ENCODE measurements around the gene AP3S2. TPM values are rescaled to one million over a fixed set of nuclear protein-coding genes. Genes with fewer than 3 reads are reported as not detected.

Gene AP3S2
- polyA plus RNA-seq, 3 donors, result 30.8 to 41.2 (median 32.4) TPM

- WGBS (ENCODE audit: insufficient coverage), result 58% methylated on average over 9 of the region's 15 CpGs
- Histone ChIP-seq H3K27ac (ENCODE audit: low read depth in 1 of 2, low read length in 2 of 2) (peak overlapping the region; percentile 36 to 78), H3K79me2 (ENCODE audit: insufficient read depth, low read length) (no peaks in the 10 kb centered on the region), H3K36me3 (replicated peaks in 1 of 2; ENCODE audit: control insufficient read depth in 1 of 2, insufficient read depth in 2 of 2, low read length in 2 of 2) (peaks cover 24 to 31% of the 10 kb centered on the region in 2 donors), H3K4me1 (ENCODE audit: control insufficient read depth in 1 of 2, insufficient read depth in 2 of 2, low read length in 2 of 2) (peaks cover 28 to 43% of the 10 kb centered on the region in 2 donors), H3K27me3 (ENCODE audit: control insufficient read depth in 2 of 2, insufficient read depth in 2 of 2, low read length in 2 of 2) (peaks cover 0 to 2% of the 10 kb centered on the region in 2 donors), H3K4me2 (replicated peaks; ENCODE audit: extremely low read depth, low read length, poor library complexity, severe bottlenecking) (peak overlapping the region; percentile 38), H4K20me1 (ENCODE audit: insufficient read depth, low read length) (peaks cover 37% of the 10 kb centered on the region), H2AFZ (ENCODE audit: insufficient read depth, low read depth, low read length, poor library complexity, severe bottlenecking) (no peak overlapping the region), H3K4me3 (replicated peaks in 1 of 3; ENCODE audit: low read depth in 2 of 3, low read length in 3 of 3) (peak overlapping the region in 1 of 3 experiments; percentile 39), H3K9me3 (replicated peaks in 1 of 2; ENCODE audit: control insufficient read depth in 1 of 2, insufficient read depth in 1 of 2, low read length in 2 of 2) (no peaks in the 10 kb centered on the region), H3K9ac (ENCODE audit: insufficient read depth, low read length, poor library complexity, severe bottlenecking) (no peak overlapping the region)
- Mint-ChIP-seq H3K9me3 (no peaks in the 10 kb centered on the region), H3K4me1 (peaks cover 37% of the 10 kb centered on the region), H3K36me3 (peaks cover 21 to 31% of the 10 kb centered on the region in 2 donors), H3K27me3 (ENCODE audit: low read depth in 3 of 3) (peaks cover 2 to 7% (median 6%) of the 10 kb centered on the region in 3 donors), H3K4me3 (peak overlapping the region; percentile 11 to 62), H3K27ac (peak overlapping the region; percentile 84 to 96 (median 94))
- TF ChIP-seq, protein P1, sequence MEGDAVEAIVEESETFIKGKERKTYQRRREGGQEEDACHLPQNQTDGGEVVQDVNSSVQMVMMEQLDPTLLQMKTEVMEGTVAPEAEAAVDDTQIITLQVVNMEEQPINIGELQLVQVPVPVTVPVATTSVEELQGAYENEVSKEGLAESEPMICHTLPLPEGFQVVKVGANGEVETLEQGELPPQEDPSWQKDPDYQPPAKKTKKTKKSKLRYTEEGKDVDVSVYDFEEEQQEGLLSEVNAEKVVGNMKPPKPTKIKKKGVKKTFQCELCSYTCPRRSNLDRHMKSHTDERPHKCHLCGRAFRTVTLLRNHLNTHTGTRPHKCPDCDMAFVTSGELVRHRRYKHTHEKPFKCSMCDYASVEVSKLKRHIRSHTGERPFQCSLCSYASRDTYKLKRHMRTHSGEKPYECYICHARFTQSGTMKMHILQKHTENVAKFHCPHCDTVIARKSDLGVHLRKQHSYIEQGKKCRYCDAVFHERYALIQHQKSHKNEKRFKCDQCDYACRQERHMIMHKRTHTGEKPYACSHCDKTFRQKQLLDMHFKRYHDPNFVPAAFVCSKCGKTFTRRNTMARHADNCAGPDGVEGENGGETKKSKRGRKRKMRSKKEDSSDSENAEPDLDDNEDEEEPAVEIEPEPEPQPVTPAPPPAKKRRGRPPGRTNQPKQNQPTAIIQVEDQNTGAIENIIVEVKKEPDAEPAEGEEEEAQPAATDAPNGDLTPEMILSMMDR (IDR thresholded peaks at IDR 0.05), result no peak
- intact Hi-C loops (cut with micrococcal nuclease), result loop anchor here in 1 of 2 donors (2.0 to 5.0 kb wide), 2 partner anchors 39 to 65 kb away; no protein-coding TSS in a partner anchor
- peak; percentile 79 to 88 (median 81) for DNase-seq
Measured at GRCh38 chr15:89781891-89782618, 111.7 kb downstream of the AP3S2 start.

- H3K4me3 Mint-ChIP-seq, result peak overlapping the region in 1 of 2 donors; percentile 70
- intact Hi-C loops (cut with micrococcal nuclease), result loop anchor here in 1 of 2 donors (2.0 to 5.0 kb wide), 2 partner anchors 40 to 66 kb away; no protein-coding TSS in a partner anchor
- peak overlapping the region; percentile 38 for H3K4me2 ChIP-seq (replicated peaks; ENCODE audit: extremely low read depth, low read length, poor library complexity, severe bottlenecking)
Measured at GRCh38 chr15:89781055-89781454, 112.7 kb downstream of the AP3S2 start.

More at GRCh38 chr15:89781055-89781454, 112.7 kb downstream of the AP3S2 start:
- peaks cover 0 to 6% of the 10 kb centered on the region in 2 donors for H3K27me3 ChIP-seq (ENCODE audit: control insufficient read depth in 2 of 2, insufficient read depth in 2 of 2, low read length in 2 of 2)
- peak overlapping the region in 1 of 3 experiments; percentile 39 for H3K4me3 ChIP-seq (replicated peaks in 1 of 3; ENCODE audit: low read depth in 2 of 3, low read length in 3 of 3)
- peaks cover 21% of the 10 kb centered on the region in 2 donors for H3K36me3 ChIP-seq (replicated peaks in 1 of 2; ENCODE audit: control insufficient read depth in 1 of 2, insufficient read depth in 2 of 2, low read length in 2 of 2)
- H2AFZ ChIP-seq (ENCODE audit: insufficient read depth, low read depth, low read length, poor library complexity, severe bottlenecking), result no peak overlapping the region
- peak; percentile 86 to 93 (median 90) for DNase-seq
- WGBS (ENCODE audit: insufficient coverage), result 40% methylated on average over 4 of the region's 6 CpGs
- H4K20me1 ChIP-seq (ENCODE audit: insufficient read depth, low read length), result peaks cover 28% of the 10 kb centered on the region
- TF ChIP-seq, protein P1 (IDR thresholded peaks at IDR 0.05), result no peak
- no peaks in the 10 kb centered on the region for H3K79me2 ChIP-seq (ENCODE audit: insufficient read depth, low read length)
- peak overlapping the region; percentile 5 for H3K9ac ChIP-seq (ENCODE audit: insufficient read depth, low read length, poor library complexity, severe bottlenecking)
- H3K27me3 Mint-ChIP-seq (ENCODE audit: low read depth in 3 of 3), result peaks cover 2 to 8% (median 7%) of the 10 kb centered on the region in 3 donors
- no peaks in the 10 kb centered on the region for H3K9me3 Mint-ChIP-seq
- H3K9me3 ChIP-seq (replicated peaks in 1 of 2; ENCODE audit: control insufficient read depth in 1 of 2, insufficient read depth in 1 of 2, low read length in 2 of 2), result no peaks in the 10 kb centered on the region
- H3K4me1 Mint-ChIP-seq, result peaks cover 41% of the 10 kb centered on the region
- H3K27ac ChIP-seq (ENCODE audit: low read depth in 1 of 2, low read length in 2 of 2), result peak overlapping the region; percentile 36 to 78
- peaks cover 34 to 53% of the 10 kb centered on the region in 2 donors for H3K4me1 ChIP-seq (ENCODE audit: control insufficient read depth in 1 of 2, insufficient read depth in 2 of 2, low read length in 2 of 2)
- peak overlapping the region; percentile 84 to 96 (median 94) for H3K27ac Mint-ChIP-seq
- H3K36me3 Mint-ChIP-seq, result peaks cover 17 to 23% of the 10 kb centered on the region in 2 donors
